ENCODE results near the gene TCF7L1.

The TCF7L1 gene

DNA sequence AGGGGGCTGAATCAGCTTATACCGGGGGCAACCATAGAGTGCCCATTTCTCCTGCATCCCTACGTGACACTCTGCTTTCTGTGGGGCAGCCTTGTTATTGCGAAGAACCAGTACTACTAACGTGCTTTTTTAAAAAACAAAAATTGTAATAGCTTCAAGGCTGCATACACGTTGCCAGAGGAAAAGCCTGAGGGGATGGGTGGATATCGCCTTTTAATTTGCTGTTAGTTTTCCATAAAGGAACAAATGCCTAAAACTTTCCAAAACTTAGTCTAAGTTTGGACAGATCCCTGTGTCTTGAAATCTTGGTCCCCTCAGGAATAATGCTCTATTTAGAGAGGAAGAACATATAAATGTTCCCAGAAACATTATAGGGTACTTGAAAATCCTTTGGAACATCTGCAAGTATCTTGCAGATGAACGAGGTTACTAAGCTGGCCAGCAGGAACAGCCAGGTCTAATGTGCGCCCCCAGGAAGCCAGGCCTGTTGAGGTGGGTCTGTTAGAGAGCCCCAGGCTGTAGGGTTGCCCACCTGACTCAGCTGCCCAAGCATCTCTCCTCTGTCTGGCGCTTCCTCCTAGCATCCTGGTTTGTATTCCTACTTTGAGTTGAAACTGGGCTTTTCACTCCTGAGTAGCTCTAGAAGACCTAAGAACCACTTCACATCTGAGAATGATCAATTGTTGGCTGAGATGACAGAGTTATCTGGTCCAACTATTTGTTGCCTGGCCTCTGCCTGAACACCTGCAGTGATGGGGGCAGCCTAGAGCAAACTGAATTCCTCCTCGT is 97.7 kb downstream of the TCF7L1 start:
- TF ChIP-seq POLR2A (IDR thresholded peaks at IDR 0.05; ENCODE audit: extremely low read depth, insufficient read length) (no peak), MYC (IDR thresholded peaks at IDR 0.05; ENCODE audit: low read depth, low read length) (no peak), CTCF (IDR thresholded peaks at IDR 0.05; ENCODE audit: low read depth, low read length) (no peak)
- TF ChIP-seq, protein P1, sequence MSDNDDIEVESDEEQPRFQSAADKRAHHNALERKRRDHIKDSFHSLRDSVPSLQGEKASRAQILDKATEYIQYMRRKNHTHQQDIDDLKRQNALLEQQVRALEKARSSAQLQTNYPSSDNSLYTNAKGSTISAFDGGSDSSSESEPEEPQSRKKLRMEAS (IDR thresholded peaks at IDR 0.05; ENCODE audit: low read depth, low read length): no peak
- no peak for DNase-seq (ENCODE audit: low read depth)
- H3K4me3 ChIP-seq (ENCODE audit: low read depth, low read length): no peak overlapping the region

- H3K4me3 ChIP-seq (ENCODE audit: low read depth, low read length): no peak overlapping the region
- TF ChIP-seq POLR2A (IDR thresholded peaks at IDR 0.05; ENCODE audit: extremely low read depth, insufficient read length) (no peak), CTCF (IDR thresholded peaks at IDR 0.05; ENCODE audit: low read depth, low read length) (no peak), MYC (IDR thresholded peaks at IDR 0.05; ENCODE audit: low read depth, low read length) (no peak)
- TF ChIP-seq, protein P1 (IDR thresholded peaks at IDR 0.05; ENCODE audit: low read depth, low read length): no peak
- DNase-seq (ENCODE audit: low read depth): no peak
Measured at GRCh38 chr2:85231468-85231805, 98.2 kb downstream of the TCF7L1 start.

DNA sequence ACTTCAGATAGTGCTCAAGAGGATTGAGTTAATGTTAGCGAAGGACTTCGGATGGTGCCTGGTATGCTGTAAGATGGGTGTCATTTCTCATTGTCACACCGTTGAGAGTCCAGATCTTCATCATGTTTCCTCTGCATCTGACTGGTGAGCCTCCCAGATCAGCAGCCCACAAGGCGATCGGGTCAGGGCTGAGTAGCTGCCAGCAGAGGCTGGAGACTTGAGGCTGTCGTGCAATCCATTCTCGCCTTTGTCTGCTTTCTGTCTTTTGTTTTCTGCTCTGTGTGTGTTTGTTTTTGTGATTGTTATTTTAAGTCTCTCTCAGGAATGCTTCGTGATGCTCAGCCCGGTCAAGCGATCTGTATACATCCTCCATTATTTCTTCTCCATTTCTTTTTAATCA is 98.8 kb downstream of the TCF7L1 start:
- DNase-seq (ENCODE audit: low read depth): no peak
- H3K4me3 ChIP-seq (ENCODE audit: low read depth, low read length): no peak overlapping the region
- TF ChIP-seq, protein P1 (IDR thresholded peaks at IDR 0.05; ENCODE audit: low read depth, low read length): no peak
- TF ChIP-seq POLR2A (IDR thresholded peaks at IDR 0.05; ENCODE audit: extremely low read depth, insufficient read length) (no peak), MYC (IDR thresholded peaks at IDR 0.05; ENCODE audit: low read depth, low read length) (no peak), CTCF (IDR thresholded peaks at IDR 0.05; ENCODE audit: low read depth, low read length) (no peak)

DNA sequence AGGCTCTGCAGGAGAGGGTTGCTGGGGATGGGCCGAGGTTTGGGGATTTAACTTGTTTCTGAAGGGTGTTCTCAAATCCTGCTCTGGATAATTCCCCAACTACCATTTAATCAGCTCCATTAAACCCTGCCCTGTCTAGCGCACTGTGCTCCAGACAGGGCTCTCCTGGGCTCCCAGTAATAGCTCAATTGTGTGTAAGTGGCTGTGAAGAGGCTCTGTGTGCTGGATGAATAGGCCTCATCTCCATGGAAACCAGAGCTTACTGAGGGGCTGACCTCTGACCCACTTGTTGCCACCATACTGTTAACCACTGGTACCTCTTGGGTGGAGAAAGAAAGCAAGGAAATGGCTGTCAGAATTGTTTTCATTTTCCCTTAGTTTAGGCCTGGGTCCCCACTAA is 101.7 kb downstream of the TCF7L1 start:
- DNase-seq (ENCODE audit: low read depth): no peak
- no peak overlapping the region for H3K4me3 ChIP-seq (ENCODE audit: low read depth, low read length)
- no peak for TF ChIP-seq CTCF (IDR thresholded peaks at IDR 0.05; ENCODE audit: low read depth, low read length)
- TF ChIP-seq, protein P1 (IDR thresholded peaks at IDR 0.05; ENCODE audit: low read depth, low read length): no peak
- TF ChIP-seq MYC (IDR thresholded peaks at IDR 0.05; ENCODE audit: low read depth, low read length): no peak
- no peak for TF ChIP-seq POLR2A (IDR thresholded peaks at IDR 0.05; ENCODE audit: extremely low read depth, insufficient read length)

DNA sequence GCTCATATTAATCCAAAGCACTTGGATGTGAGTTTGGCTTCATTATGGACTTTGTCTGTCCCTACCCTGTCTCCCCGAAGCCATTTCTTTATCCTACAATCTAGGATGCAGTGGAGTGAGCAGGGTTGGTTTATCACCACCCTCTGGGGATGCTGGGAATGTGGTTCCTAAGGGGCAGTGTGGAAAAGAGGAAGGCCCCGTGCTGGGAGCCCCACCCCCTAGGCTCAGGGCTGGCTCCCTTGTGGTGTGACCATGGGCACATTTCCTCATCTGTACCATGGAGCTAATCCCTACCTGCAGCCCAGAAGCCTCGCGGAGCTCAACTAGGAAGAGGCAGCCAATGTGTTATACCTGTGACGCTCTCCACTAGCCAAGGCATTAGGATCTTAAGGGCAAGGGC is 102.1 kb downstream of the TCF7L1 start:
- TF ChIP-seq, protein P1 (IDR thresholded peaks at IDR 0.05; ENCODE audit: low read depth, low read length): no peak
- TF ChIP-seq MYC (IDR thresholded peaks at IDR 0.05; ENCODE audit: low read depth, low read length) (no peak), POLR2A (IDR thresholded peaks at IDR 0.05; ENCODE audit: extremely low read depth, insufficient read length) (no peak), CTCF (IDR thresholded peaks at IDR 0.05; ENCODE audit: low read depth, low read length) (no peak)
- no peak overlapping the region for H3K4me3 ChIP-seq (ENCODE audit: low read depth, low read length)
- no peak for DNase-seq (ENCODE audit: low read depth)

All from NB4 (cell line).